GM21390 (cell line): ENCODE measurements around the gene POTEH.
"Not testable (repeated sequence)": the region's sequence is repeated elsewhere in the genome, so short reads cannot be mapped to it uniquely, and the experiment has no call there.

ENCODE experiments used
- ATAC-seq: cut with Tn5 transposase; IDR thresholded peaks from one replicate; pipeline ENCODE4 v1.9.1; 2021; ENCODE audit not compliant: unreplicated experiment

The POTEH gene

DNA sequence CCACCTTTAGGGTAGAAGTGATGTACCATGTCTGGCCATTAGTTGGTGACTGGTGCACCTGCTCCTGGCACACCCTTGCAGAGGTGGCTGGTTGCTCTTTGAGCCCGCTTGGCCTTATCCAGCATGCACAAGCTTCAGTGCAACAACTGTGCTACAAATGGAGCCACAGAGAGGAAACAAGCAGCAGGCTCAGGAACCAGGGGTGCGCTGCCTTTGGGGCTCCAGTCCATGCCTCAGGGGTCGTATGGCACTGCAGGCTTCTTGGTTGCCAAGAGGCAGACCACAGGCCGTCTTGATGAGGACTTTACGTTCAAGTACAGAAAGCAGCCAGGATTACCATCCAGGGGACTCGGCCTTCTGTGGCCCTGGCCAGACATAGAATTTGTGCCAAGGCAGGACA, 44.6 kb downstream of the POTEH start:
- ATAC-seq = not testable (repeated sequence)

DNA sequence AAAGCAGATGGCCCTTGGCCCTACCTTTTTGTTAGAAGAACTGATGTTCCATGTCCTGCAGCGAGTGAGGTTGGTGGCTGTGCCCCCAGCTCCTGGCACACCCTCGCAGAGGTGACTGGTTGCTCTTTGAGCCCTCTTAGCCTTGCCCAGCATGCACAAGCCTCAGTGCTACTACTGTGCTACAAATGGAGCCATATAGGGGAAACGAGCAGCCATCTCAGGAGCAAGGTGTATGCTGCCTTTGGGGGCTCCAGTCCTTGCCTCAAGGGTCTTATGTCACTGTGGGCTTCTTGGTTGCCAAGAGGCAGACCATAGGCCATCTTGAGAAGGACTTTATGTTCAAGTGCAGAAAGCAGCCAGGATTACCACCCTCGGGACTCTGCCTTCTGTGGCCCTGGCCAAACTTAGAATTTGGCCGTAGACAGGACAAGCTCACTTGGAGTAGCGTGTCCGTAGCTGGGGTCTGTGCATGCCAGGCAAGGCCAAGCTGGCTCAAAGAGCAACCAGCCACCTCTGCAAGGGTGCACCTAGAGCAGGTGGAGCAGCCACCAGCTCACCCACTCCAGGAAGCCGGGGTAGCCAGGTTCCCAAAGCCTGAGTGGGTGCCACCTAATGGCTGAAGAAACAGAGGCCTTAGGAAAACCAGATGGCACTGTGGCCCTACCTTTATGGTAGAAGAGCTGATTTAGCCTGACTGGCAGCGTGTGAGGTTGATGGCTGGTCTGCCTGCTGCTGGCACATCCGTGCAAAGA, 48.5 kb downstream of the POTEH start:
- ATAC-seq = not testable (repeated sequence)

DNA sequence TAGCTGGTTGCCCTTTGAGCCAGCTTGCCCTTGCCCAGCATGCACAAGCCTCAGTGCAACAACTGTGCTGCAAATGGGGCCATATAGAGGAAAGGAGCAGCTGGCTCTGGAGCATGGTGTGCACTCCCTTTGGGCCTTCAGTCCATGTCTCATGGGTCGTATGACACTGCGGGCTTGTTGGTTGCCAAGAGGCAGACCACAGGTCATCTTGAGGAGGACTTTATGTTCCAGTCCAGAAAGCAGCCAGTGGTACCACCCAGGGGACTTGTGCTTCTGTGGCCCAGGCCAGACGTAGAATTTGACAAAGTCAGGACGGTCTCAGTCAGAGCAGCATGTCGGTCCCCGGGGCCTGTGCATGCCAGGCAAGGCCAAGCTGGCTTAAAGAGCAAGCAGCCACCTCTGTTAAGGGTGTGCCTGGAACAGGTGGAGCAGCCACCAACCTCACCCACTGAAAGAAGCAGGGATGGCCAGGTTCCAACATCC, 49.1 kb downstream of the POTEH start:
- not testable (repeated sequence) for ATAC-seq

DNA sequence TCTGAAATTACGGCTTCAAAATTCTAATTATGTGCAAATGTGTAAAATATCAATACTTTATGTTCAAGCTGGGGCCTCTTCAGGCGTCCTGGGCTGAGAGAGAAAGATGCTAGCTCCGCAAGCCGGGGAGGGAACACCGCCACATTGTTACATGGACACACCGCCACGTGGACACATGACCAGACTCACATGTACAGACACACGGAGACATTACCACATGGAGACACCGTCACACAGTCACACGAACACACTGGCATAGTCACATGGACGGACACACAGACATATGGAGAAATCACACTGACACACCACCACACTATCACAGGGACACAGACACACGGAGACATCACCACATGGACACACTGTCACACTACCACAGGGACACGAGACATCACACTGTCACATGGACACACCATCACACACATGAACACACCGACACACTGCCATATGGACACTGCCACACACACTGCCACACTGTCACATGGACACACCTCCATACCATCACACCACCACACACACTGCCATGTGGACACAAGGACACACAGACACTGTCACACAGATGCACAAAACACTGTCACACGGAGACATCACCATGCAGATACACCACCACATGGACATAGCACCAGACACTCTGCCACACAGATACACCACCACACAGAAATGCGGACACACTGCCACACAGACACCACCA, 58.0 kb downstream of the POTEH start:
- not testable (repeated sequence) for ATAC-seq

DNA sequence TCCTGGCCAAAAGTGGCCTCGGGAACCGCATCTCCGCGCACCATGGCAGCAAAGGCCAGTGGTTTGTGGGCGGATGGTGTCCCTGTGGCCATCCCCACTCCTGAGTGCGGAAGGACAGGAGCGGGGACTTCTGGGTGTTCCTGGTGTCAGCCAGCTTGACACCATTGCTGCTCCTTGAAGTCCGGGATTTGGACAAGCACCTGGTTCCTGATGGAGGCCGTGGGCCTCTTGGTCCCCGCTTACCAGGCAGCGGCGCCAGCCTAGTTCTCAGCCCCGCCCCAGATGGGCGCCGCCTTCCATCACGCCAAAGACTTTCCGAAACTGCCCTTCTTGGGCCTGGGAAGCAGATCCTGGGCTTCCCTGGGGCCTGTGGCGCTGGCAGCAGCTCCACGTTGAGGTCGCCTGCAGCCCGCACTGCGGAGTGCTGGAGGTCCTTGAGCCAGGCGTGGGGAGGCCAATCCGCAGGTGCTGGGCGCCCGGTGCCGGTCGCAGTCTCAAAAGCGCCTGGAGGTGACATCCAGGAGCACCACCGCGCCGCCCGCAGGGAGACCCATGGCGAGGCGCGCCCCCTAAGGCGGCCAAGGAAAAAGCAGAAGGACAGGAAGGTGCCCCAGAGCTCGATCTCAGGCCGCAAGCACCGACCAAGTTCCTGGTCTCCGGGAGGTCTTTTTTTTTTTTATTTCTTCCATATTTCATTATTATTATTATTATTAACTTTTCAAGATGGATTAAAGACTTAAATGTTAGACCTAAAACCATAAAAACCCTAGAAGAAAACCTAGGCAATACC, 59.5 kb downstream of the POTEH start:
- not testable (repeated sequence) for ATAC-seq

DNA sequence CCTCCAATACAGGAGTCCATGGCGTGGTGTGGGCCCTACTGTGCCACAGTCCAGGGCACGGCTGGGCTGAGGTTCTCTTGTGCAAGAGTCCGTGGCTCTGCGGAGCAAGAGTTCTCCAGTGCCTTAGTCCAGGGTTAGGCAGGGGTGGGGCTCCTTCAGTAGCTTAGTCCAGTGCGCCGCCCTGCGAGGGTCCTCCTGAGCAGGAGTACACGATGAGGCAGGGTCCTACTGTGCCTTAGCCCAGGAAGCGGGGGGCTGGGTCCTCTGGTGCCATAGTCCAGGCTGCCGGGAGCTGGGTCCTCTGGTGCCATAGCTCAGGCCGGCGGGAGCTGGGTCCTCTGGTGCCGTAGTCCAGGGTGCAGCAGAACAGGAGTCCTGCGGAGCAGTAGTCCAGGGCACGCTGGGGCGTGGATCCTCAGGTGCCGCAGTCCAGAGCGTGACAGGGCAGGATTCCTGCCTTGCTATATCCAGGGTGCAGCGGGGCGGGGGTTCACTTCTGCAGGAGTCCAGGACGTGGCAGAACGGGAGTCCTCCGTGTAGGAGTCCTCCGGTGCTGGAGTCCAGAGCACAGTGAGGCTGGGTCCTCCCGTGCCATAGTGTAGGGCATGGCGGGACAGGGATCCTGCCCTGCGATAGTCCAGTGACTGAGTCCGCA, 69.7 kb downstream of the POTEH start:
- ATAC-seq = not testable (repeated sequence)

DNA sequence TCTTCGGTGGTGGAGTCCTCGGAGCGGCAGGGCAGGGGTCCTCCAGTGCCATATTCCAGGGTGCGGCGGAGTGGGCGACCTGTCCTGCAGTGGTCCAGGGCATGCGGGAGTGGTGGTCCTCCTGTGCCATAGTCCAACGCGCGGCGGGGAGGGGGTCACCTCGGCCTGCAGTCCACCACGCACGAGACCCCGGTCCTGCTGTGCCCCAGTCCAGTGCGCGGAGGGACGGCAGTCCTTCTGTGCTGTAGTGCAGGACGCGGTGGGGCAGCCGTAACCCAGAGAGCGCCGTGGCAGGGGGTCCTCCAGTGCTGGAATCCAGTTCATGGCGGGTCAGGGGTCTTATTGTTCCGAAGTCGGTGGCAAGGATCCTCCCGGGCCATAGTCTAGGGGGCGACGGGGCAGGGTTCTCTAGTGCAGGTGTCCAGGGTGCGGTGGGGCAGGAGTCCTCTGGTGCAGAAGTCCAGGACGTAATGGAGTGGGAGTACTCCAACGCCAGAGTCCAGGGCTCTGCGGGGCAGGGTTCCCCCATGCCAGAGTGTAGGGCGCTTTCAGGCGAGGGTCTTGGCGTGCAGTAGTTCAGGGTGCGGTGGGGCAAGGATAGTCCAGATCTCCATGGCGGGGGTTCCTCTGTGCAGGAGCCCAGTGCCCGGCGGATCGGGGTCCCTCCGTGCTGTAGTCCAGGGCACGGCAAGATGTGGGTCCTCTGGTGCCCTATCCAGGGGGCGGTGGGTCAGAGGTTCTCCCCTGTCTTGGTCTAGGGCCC, 70.7 kb downstream of the POTEH start:
- ATAC-seq = not testable (repeated sequence)

DNA sequence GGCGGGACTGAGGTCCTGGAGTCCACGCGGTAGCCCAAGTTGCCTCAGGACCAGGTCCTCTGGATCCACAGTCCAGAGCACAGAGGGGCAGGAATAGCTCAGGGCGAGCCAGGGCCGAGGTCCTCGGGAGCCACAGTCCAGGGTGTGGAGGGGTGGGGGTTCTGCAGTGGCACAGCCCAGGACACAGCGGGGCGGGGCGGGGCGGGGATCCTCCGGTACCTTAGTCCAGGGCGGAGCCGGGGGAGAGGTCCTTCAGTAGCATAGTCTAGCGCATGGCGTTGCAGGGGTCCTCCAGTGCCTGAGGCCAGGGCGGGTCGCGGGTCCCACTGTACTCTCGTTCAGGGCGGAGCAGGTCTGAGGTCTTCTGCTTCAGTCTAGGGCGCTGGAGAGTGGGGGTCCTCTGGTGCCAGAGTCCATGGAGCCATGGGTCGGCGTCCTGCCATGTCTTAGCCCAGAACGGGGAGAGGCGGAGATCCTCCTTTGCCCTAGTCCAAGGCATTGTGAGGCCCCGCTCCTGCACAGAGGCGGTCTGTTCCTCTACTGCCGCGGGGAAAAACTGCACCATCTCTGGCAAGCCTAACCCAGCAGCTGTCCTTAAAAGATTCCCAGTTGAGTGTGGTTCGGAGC, 71.4 kb downstream of the POTEH start:
- not testable (repeated sequence) for ATAC-seq

DNA sequence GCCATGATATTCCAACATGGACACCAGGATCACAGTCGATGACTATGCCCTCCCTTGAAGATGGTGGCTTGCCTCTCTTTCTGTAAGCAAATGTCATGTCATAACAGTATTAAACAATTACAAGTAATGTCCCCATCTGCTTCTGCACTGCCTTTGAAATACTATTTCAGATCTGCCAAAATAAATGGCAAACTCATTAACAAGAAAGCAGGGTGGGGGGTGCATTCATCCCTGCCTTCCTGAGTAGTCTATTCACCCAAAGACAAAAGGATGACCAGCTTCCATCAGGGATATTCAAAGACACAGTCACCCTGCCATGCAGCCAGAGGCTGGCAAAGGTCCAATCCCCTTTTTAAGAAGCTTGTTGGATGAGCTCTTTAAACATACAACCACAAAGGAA, 73.7 kb downstream of the POTEH start:
- ATAC-seq = not testable (repeated sequence)
